Esophagus squamous epithelium (tissue), 5 donors: Measurements from ENCODE around the gene IMMP2L. TPM values are rescaled to one million over a fixed set of nuclear protein-coding genes. Genes with fewer than 3 reads are reported as not detected.

Experiments used
- DNase-seq: peaks from one replicate; lab custom pipeline; 2025; lab: John Stamatoyannopoulos, UW
- H3K27ac ChIP-seq, 4 donors: fragments of 200-600 bp; sonication (generic); one replicate each; pipeline ENCODE4 v1.5.1; 2016 to 2019; ENCODE audit warnings: mild to moderate bottlenecking in 1 of 4
- H3K27me3 ChIP-seq, 4 donors: fragments of 200-600 bp; sonication (generic); 1 replicate in 3 of 4; 2 replicates in 1 of 4; pipeline versions ENCODE4 v1.5.1 to v1.6.0; 2017 to 2021; ENCODE audit warnings: antibody characterized with exemption in 1 of 4
- H3K36me3 ChIP-seq, 3 donors: fragments of 200-600 bp; sonication (generic); one replicate each; pipeline ENCODE4 v1.5.1; 2016 to 2019
- H3K4me1 ChIP-seq, 3 donors: fragments of 200-600 bp; sonication (generic); one replicate each; pipeline ENCODE4 v1.5.1; 2017 to 2019
- H3K4me3 ChIP-seq, 4 donors: fragments of 200-600 bp; sonication (generic); 1 replicate in 3 of 4; 2 replicates in 1 of 4; pipeline ENCODE4 v1.5.1; 2016 to 2019; ENCODE audit warnings: mild to moderate bottlenecking in 2 of 4, moderate library complexity in 1 of 4
- H3K9me3 ChIP-seq, 3 donors: fragments of 200-600 bp; sonication (generic); one replicate each; pipeline ENCODE4 v1.5.1; 2016 to 2019
- POLR2A ChIP-seq, 4 donors: fragments of 450-650 bp; IDR thresholded peaks; one replicate each; pipeline ENCODE4 v1.6.1; 2017; ENCODE audit warnings: antibody characterized with exemption in 4 of 4, mild to moderate bottlenecking in 4 of 4, moderate library complexity in 3 of 4
- WGBS, 2 donors: methylation state at CpG; one replicate each; pipeline ENCODE4 v1.1.5; 2018; 5-methylcytosine and 5-hydroxymethylcytosine counted together
- intact Hi-C: fragments of 100-400 bp; cut with DNase I; formaldehyde crosslinking; loops from one replicate; pipeline ENCODE4 v1.15.0; 2022
- total RNA-seq, 4 donors: library from RNA; depleted of rRNA; stranded (reverse); fragments of >200 nt; gene quantifications; one replicate each; pipeline ENCODE4 v1.1.0, GENCODE V29; 2016
- TF ChIP-seq, protein P1 (sequence below), 6 experiments: fragments of 450-650 bp in 4 of 6; fragments of 200-600 bp in 2 of 6; sonication (generic) in 2 of 6; IDR thresholded peaks; one replicate each; pipeline ENCODE4 v1.5.1; 2016 to 2019; ENCODE audit warnings: antibody characterized with exemption in 6 of 6, mild to moderate bottlenecking in 4 of 6, moderate library complexity in 4 of 6
- donor health status: DM: yes; HTN: yes; CAD: no.

The IMMP2L gene
- total RNA-seq, 4 donors from 2014 or later: 1.6 to 21.7 (median 5.4) TPM

DNA sequence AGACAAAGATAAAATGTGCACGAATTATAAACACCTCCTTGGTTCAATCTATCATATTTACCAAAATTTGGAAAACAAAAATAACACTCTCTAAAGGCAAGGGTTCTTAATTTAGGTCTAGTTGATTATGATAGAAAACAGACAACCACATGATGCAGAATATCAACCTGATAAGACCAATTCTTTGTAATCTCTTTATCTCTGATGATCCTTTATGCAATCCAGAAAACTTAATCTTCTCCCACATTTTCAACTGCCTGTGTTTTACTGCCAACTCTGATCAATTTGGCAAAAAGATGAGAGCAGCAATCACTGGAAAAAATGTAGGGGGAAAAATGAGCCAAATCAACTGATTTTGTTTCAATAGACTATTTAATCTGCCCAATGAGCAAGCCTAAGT, 322.9 kb downstream of the IMMP2L start:
- no peak for DNase-seq
- 34 to 52% methylated on average over 1 of the region's 1 CpG for WGBS, 2 donors
- Histone ChIP-seq H3K4me1 (peaks cover 0 to 10% (median 0%) of the 10 kb centered on the region in 3 donors), H3K36me3 (no peaks in the 10 kb centered on the region), H3K27me3 (no peaks in the 10 kb centered on the region), H3K27ac (peak overlapping the region in 1 of 4 donors; percentile 34), H3K4me3 (peak overlapping the region in 1 of 4 donors; percentile 51), H3K9me3 (no peaks in the 10 kb centered on the region)
- TF ChIP-seq, protein P1, sequence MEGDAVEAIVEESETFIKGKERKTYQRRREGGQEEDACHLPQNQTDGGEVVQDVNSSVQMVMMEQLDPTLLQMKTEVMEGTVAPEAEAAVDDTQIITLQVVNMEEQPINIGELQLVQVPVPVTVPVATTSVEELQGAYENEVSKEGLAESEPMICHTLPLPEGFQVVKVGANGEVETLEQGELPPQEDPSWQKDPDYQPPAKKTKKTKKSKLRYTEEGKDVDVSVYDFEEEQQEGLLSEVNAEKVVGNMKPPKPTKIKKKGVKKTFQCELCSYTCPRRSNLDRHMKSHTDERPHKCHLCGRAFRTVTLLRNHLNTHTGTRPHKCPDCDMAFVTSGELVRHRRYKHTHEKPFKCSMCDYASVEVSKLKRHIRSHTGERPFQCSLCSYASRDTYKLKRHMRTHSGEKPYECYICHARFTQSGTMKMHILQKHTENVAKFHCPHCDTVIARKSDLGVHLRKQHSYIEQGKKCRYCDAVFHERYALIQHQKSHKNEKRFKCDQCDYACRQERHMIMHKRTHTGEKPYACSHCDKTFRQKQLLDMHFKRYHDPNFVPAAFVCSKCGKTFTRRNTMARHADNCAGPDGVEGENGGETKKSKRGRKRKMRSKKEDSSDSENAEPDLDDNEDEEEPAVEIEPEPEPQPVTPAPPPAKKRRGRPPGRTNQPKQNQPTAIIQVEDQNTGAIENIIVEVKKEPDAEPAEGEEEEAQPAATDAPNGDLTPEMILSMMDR (IDR thresholded peaks at IDR 0.05): no peak
- TF ChIP-seq POLR2A (IDR thresholded peaks at IDR 0.05): no peak
- intact Hi-C loops: no loop called here

DNA sequence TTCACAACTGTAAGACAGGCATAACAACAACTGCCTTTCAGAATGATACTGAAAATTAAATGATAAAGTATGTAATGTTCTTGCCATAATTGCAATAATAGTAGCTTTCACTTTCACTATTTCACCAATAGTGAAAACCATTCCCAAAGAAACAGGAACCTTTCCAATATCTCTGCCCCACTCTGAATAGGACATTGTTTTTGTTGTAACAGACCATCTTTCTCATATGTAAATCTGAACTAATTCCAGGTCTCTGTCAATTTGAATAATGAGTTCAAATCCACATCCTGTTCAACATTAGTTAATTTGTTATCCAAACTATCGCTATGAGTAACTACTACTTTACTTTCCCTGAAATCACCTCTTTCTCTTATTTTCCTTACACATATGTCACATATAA, 323.4 kb downstream of the IMMP2L start:
- H3K4me1 ChIP-seq: peaks cover 0 to 10% (median 0%) of the 10 kb centered on the region in 3 donors
- no peak for DNase-seq
- intact Hi-C loops: no loop called here
- WGBS, 2 donors: 18 to 33% methylated on average over 1 of the region's 1 CpG
- no peaks in the 10 kb centered on the region for H3K27me3 ChIP-seq
- H3K4me3 ChIP-seq: peak overlapping the region in 2 of 4 donors; percentile 19 to 51
- H3K9me3 ChIP-seq: no peaks in the 10 kb centered on the region
- peak overlapping the region in 1 of 4 donors; percentile 34 for H3K27ac ChIP-seq
- no peaks in the 10 kb centered on the region for H3K36me3 ChIP-seq
- no peak for TF ChIP-seq POLR2A (IDR thresholded peaks at IDR 0.05)
- TF ChIP-seq, protein P1 (IDR thresholded peaks at IDR 0.05): no peak

DNA sequence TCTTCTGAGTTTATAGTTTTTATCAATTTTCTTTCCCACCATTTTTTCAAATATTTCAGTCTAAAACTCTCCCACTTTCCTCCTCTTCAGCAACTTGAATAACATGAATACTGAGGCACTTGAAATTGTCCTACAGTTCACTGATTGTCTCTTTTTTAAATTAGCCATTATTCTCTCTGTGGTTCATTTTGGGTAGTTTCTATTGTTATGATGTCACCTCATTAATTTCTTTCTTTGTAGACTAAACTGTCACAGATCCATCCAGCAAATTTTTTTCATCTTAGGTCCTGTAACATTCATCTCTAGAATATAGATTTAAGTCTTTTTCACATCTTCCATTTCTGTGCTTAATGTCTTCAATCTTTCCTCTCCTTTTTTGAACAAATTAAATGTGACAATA, 326.6 kb downstream of the IMMP2L start:
- Histone ChIP-seq H3K9me3 (no peaks in the 10 kb centered on the region), H3K27ac (no peak overlapping the region), H3K4me1 (peaks cover 0 to 10% (median 0%) of the 10 kb centered on the region in 3 donors), H3K27me3 (no peaks in the 10 kb centered on the region), H3K4me3 (no peak overlapping the region), H3K36me3 (no peaks in the 10 kb centered on the region)
- DNase-seq: no peak
- intact Hi-C loops: no loop called here
- TF ChIP-seq, protein P1 (IDR thresholded peaks at IDR 0.05): no peak
- TF ChIP-seq POLR2A (IDR thresholded peaks at IDR 0.05): no peak

DNA sequence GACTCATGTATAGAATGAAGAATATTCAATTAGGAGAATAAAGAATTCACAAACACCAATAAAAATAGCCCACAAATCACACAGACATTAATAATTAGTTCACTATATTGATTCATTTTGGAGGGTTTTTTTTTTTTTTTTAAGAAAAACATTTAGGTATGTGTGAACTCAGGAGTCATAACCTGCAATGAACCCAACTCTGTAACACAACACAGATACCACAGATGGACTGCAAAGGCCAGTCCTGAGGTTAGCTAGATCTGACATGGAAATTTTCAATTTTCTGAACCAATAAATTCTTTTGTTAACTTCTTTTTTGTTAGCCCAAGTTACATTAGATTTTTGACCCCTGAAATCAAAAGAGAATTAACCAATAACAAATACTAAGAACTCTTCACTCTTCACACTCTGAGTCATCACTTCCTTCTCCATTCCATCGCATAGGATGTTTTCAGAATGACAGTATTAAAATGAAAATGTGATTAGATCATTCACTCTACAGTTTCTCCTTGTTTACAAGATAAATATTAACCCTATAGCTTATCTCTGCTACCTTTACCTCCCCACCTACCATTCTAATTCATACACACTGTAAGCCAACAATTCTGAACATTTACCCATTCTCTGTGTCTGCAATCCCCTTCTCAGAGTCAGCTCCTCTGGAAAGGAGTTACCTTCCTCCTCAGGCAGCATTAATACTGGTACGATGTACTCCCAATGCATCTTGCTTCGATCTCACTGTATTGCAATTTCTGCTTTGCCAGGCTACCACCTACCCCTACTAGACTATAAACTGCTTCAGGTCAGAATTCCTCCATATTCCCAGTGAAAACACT, 329.8 kb downstream of the IMMP2L start:
- 59% methylated on average over 3 of the region's 3 CpGs for WGBS, 2 donors
- no peak for DNase-seq
- Histone ChIP-seq H3K9me3 (no peaks in the 10 kb centered on the region), H3K4me3 (no peak overlapping the region), H3K27me3 (no peaks in the 10 kb centered on the region), H3K27ac (no peak overlapping the region), H3K4me1 (no peaks in the 10 kb centered on the region), H3K36me3 (no peaks in the 10 kb centered on the region)
- intact Hi-C loops: no loop called here
- TF ChIP-seq POLR2A (IDR thresholded peaks at IDR 0.05): no peak
- TF ChIP-seq, protein P1 (IDR thresholded peaks at IDR 0.05): no peak

DNA sequence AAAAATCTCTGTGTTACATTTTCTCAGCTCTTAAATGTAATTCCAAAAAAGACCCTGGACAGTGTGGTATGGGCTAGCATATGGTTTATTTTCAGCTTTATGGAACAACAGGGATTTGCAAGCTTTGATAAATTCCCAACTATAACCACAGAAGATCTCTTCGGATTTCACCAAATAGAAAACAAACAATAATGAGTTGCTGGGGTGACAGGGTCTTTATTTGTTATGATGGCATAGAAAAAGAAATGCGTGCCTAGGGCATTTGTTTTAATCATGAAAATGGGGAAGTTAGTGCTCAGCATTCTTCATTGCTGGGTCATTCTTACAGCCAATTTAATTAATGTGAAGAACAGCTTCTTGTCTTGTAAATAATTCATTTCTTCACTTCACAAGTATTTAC, 332.4 kb downstream of the IMMP2L start:
- Histone ChIP-seq H3K4me1 (no peaks in the 10 kb centered on the region), H3K27ac (no peak overlapping the region), H3K27me3 (no peaks in the 10 kb centered on the region), H3K9me3 (no peaks in the 10 kb centered on the region), H3K36me3 (no peaks in the 10 kb centered on the region), H3K4me3 (no peak overlapping the region)
- DNase-seq: no peak
- intact Hi-C loops: no loop called here
- TF ChIP-seq, protein P1 (IDR thresholded peaks at IDR 0.05): no peak
- no peak for TF ChIP-seq POLR2A (IDR thresholded peaks at IDR 0.05)
- 49 to 50% methylated on average over 2 of the region's 2 CpGs for WGBS, 2 donors
